Measurements from ENCODE around the gene PCYOX1L. TPM values are rescaled to one million over a fixed set of nuclear protein-coding genes. Genes with fewer than 3 reads are reported as not detected.

PCYOX1L gene
- polyA plus RNA-seq (ENCODE audit: insufficient read length in 4 of 4) = 10 to 100 TPM; 15.8 to 18.8 (median 18.3) TPM

- DNase-seq (ENCODE audit: low read depth in 4 of 4, low spot score in 3 of 4) = peak; percentile 75 to 86 (median 82)
Measured at GRCh38 chr5:149357370-149358293, at the start of gene PCYOX1L. Gene PCYOX1L, plus strand, starts transcription at chr5:149358046. Its CDS starts 23 bp downstream, at chr5:149358069.

- no peak for DNase-seq (ENCODE audit: low read depth in 4 of 4, low spot score in 3 of 4)
Measured at GRCh38 chr5:149309354-149309753, 48.5 kb upstream of the PCYOX1L start.

- no peak for DNase-seq (ENCODE audit: low read depth in 4 of 4, low spot score in 3 of 4)
Measured at GRCh38 chr5:149310488-149310887, 47.4 kb upstream of the PCYOX1L start.

GRCh38 chr5:149310947-149311658 lies 46.7 kb upstream of the PCYOX1L start:
- peak in 1 of 4 donors; percentile 50 for DNase-seq (ENCODE audit: low read depth in 4 of 4, low spot score in 3 of 4)

GRCh38 chr5:149313151-149313841 lies 44.5 kb upstream of the PCYOX1L start:
- DNase-seq (ENCODE audit: low read depth in 4 of 4, low spot score in 3 of 4) = no peak

- DNase-seq (ENCODE audit: low read depth in 4 of 4, low spot score in 3 of 4) = no peak
Measured at GRCh38 chr5:149314571-149315111, 43.2 kb upstream of the PCYOX1L start.

GRCh38 chr5:149315753-149316152 lies 42.1 kb upstream of the PCYOX1L start:
- no peak for DNase-seq (ENCODE audit: low read depth in 4 of 4, low spot score in 3 of 4)

GRCh38 chr5:149317281-149318048 lies 40.4 kb upstream of the PCYOX1L start:
- no peak for DNase-seq (ENCODE audit: low read depth in 4 of 4, low spot score in 3 of 4)

GRCh38 chr5:149319174-149319573 lies 38.7 kb upstream of the PCYOX1L start:
- no peak for DNase-seq (ENCODE audit: low read depth in 4 of 4, low spot score in 3 of 4)

GRCh38 chr5:149320791-149321330 lies 37.0 kb upstream of the PCYOX1L start:
- DNase-seq (ENCODE audit: low read depth in 4 of 4, low spot score in 3 of 4) = peak; percentile 81 to 88 (median 85)

- no peak for DNase-seq (ENCODE audit: low read depth in 4 of 4, low spot score in 3 of 4)
Measured at GRCh38 chr5:149322518-149322917, 35.3 kb upstream of the PCYOX1L start.

- no peak for DNase-seq (ENCODE audit: low read depth in 4 of 4, low spot score in 3 of 4)
Measured at GRCh38 chr5:149323210-149323609, 34.6 kb upstream of the PCYOX1L start.

GRCh38 chr5:149323621-149324205 lies 34.1 kb upstream of the PCYOX1L start:
- no peak for DNase-seq (ENCODE audit: low read depth in 4 of 4, low spot score in 3 of 4)

GRCh38 chr5:149324641-149325040 lies 33.2 kb upstream of the PCYOX1L start:
- DNase-seq (ENCODE audit: low read depth in 4 of 4, low spot score in 3 of 4) = no peak

GRCh38 chr5:149325166-149325735 lies 32.6 kb upstream of the PCYOX1L start:
- no peak for DNase-seq (ENCODE audit: low read depth in 4 of 4, low spot score in 3 of 4)

- no peak for DNase-seq (ENCODE audit: low read depth in 4 of 4, low spot score in 3 of 4)
Measured at GRCh38 chr5:149325894-149326293, 32.0 kb upstream of the PCYOX1L start.

GRCh38 chr5:149326611-149327010 lies 31.2 kb upstream of the PCYOX1L start:
- DNase-seq (ENCODE audit: low read depth in 4 of 4, low spot score in 3 of 4) = no peak

- DNase-seq (ENCODE audit: low read depth in 4 of 4, low spot score in 3 of 4) = no peak
Measured at GRCh38 chr5:149328177-149328576, 29.7 kb upstream of the PCYOX1L start.

Data from left renal pelvis (tissue), 4 donors.